GM20431 (cell line): ENCODE measurements around the gene SLC6A19.
"Not testable (repeated sequence)": the region's sequence is repeated elsewhere in the genome, so short reads cannot be mapped to it uniquely, and the experiment has no call there.

Experiments
- in situ Hi-C: fragments of 300-500 bp; cut with MseI, MboI; formaldehyde crosslinking; loops from one replicate; pipeline ENCODE4 v1.15.0; 2020; ENCODE audit warnings: low sequenced_read_pairs; ENCODE audit not compliant: unreplicated experiment

SLC6A19 gene

GRCh38 chr5:1201327-1202025, at the start of gene SLC6A19:
TSS of gene SLC6A19 (plus strand) at chr5:1201595. CDS start at chr5:1201651, 56 bp downstream.
- in situ Hi-C loops = no loop called here

DNA sequence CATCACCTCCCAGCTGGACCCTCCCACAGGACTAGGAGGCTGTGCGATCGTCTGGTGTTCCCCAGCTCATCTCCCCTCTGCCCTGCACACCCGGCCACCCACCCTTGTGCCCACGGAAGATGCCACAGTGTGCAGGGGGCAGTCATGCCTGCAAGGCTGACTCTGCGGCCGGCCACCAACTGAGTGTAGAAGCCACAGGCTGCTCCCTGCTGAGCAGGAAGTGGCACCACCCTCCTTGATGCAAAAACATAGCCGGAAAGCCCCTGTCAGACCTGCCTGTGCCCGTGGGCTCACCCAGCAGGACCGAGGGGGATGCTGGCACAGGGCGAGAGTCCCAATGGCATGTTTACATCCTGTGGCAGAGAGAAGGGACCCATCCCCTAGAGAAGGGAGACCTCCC, 49.2 kb upstream of the SLC6A19 start:
- in situ Hi-C loops = no loop called here

- in situ Hi-C loops = no loop called here
These were observed 48.6 kb upstream of the SLC6A19 start for GRCh38 chr5:1152771-1153282.

DNA sequence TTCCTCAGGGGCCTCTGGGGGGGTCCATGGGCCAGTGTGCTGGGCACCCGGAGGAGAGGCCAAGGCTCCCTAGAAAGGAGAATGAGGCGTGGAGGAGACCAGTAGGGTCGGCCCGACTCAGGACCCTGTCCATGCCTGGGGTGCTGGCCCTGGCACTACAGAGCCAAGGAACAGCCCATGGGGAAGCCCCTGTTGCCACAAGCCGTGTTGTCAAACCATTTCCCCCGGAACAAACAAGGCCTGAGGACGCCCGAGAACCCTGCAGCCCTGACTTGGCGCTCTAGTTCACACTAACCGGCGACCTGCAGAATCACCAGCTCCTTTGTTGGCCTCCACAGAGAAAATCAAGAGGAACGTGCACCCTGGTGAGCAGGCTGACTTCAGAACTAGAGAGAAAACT, 48.0 kb upstream of the SLC6A19 start:
- in situ Hi-C loops = no loop called here

DNA sequence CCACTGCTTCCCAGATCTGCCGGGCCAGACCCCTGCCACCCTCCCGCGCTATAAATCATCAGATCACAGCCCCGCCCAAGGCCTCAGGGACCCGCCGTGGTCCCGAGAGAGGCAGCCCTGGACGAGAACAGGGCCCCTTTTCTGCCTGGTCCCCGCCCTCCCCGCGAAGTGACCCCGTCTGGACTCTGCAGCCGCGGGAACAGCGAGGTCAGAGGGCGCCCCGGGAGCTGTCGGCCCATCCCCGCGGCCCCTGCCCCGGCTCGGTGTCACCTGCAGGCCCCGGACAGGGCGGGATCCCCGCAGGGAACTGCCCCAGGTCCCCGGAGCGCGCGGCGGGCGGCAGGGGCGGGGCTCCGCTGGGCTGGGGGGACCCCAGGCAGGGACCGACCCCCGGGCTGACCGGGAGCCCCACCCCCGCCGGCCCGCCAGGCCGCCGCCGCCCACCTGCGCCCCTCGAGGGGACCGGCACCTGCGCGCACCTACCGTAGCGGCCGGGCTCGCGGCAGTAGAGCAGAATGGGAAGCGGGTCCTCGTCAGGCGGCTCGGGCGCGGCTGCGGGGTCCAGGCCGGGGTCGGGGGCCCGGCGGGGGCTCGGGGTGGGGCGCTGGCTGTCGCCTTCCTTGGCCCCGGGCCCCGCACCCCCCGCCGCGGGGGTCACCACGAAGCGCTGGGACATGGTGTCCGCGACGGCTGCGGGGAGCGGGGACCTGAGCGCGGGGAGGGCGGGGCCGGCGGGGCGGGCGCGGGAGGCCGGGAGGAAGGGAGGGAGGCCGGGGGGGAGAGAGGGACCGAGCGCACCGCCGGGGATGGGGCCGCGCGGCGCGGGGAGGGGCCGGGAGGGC, 46.0 kb upstream of the SLC6A19 start:
- in situ Hi-C loops = no loop called here

DNA sequence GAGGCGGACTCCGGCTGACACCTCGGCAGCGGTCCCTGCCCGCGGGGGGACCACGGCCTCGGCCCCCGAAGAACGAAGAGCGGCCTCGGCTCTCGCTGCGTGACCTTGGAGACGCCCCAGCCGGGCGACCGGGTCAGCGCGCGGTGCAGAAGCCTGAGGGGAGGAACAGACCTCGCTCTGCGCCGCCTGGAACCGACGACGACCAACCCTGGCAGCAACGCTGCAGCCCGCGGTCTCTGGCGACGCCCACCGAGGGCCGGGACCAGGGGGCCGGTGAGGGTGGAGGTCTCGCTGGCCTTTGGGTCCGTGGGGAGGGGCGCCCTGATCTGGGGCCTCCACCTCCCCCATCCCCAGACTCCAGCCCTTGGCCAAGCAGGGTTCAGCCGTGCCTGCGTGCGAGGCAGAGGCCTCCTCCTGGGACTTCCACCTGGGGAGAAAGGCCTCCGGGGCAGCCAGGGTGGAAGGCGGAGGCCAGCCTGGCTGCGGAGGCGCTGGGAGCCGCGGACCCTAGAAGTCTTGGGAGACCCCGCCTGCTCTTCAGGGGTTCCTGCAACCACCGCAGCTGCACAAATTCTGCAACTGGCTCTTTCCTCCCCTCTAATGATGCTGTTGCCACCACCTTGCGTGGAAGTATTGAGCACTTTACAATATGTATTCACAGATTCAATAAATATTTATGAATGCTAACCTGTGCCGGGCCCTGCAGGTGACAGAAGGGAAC, 45.2 kb upstream of the SLC6A19 start:
- in situ Hi-C loops = no loop called here

GRCh38 chr5:1156754-1157460, 44.5 kb upstream of the SLC6A19 start:
- in situ Hi-C loops = no loop called here

DNA sequence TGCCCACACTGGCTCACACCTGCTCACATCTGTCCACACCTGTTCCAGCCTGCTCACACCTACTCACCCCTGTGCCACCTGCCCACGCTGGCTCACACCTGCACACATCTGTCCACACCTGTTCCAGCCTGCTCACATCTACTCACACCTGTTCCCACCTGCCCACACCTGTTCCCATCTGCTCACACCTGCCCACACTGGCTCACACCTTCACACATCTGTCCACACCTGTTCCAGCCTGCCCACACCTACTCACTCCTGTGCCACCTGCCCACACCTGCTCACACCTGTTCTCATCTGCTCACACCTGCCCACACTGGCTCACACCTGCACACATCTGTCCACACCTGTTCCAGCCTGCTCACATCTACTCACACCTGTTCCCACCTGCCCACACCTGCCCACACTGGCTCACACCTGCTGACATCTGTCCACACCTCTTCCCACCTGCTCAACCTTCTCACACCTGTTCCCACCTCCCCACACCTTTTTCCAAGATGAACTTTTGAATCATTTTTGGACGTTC, 43.9 kb upstream of the SLC6A19 start:
- in situ Hi-C loops = not testable (repeated sequence)

DNA sequence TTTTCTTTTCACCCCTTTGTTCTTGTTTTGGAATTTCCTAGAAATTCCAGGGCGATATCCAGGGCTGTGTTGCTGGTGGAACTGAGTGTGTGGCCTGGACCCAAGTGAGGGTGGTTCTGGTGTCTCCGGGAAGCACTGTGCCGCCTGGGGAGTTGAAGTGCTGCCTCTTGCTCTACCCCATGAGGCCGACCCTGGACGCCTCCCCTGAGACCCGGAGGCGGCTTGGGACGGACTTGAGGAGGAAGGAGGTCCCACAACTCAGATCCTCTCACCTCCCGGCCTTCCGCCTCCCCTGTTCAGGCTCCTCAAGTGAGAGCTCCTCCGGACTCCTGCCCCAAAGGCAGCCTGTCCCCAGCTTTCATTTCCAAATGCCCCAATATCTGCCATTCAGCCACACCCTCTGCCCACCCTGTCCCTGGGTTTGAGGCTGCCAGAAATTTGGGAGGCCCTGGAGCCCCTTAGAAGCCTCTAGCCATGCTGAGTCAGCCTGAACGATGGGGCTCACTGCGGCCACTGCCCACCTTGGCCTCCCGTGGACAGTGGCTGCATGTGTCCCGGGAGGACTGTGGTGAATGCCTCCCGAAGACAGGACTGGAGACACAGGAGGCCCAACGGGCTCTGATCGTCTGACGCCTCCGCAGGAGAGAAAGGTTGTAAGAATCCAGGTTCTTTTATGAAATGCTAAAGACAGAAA, 42.6 kb upstream of the SLC6A19 start:
- in situ Hi-C loops = no loop called here

- in situ Hi-C loops = no loop called here
These were observed 42.1 kb upstream of the SLC6A19 start for GRCh38 chr5:1159341-1159675.

- in situ Hi-C loops = no loop called here
These were observed 41.5 kb upstream of the SLC6A19 start for GRCh38 chr5:1159774-1160406.

DNA sequence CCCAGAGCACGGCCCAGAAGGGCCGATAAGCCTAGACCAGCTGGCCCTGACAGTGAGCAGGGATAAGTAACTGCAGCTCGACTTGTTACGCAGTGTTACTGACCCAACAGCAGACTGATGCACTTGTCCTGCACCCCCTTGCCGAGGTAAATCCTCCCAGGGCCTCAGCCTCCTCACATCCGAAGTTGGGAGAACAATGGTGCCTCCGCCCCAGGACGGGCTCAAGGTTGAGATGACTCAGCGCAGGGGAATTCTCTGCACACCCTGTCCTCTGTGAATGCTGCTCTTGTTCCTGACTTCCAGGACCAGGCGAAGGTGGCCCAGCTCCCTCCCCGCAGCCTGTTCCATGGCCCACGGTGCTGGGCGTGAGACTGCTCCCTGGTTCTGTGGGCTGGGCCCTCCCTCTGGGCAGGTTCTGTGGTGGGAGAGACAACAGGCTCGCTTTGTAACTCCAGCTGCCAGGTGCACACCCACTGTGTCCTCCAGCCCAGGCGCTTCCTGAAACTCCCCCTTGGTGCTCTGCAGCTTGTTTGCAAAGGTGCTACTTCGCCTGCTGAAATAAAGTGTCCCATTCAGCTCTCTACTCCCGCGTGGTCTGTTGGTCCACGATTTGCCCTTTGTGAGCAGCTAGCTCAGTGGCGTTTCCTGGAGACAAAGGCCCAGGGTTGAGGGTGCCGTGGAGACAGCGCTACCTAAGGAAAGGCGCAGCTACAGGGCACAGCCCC, 40.1 kb upstream of the SLC6A19 start:
- in situ Hi-C loops = no loop called here

GRCh38 chr5:1161833-1162229, 39.6 kb upstream of the SLC6A19 start:
- in situ Hi-C loops = no loop called here

DNA sequence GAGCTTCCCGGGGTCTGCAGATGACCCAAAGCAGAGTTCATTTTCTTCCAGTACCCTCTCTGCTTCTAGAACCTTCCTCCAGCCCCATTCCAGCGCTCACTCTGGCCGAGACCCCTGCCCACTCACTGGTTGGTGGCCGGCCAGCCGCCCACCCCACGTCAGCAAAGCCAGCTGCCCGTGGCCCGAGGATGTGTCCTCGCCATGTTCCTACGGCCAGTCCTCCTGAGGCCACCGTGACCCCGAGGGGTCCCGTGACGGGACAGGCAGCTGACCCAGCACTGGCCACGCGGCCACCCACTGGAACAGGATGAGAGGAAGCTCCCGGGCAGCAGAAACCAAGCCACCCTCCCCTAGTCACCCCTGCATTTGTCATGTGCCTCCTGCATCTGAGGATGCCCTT, 39.1 kb upstream of the SLC6A19 start:
- in situ Hi-C loops = no loop called here

DNA sequence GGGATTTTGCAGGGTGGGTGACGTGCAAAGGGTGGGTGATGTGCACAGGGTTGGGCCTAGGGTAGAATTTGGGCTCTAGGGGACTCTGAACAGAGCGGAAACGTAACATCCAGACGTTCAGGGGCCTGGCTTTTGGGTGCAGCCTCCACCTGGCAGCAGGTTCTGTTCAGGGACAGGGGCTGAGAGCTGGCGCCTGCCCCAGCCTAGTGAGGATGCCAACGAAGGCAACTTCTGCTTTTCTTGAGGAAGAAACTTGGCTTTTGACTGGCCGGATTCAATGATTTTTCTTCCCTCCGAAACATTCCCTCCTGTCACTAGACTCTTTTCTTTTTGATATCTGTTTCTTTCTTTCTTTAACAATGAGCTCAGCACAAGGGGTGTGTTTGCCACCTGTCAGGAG, 38.6 kb upstream of the SLC6A19 start:
- in situ Hi-C loops = no loop called here

DNA sequence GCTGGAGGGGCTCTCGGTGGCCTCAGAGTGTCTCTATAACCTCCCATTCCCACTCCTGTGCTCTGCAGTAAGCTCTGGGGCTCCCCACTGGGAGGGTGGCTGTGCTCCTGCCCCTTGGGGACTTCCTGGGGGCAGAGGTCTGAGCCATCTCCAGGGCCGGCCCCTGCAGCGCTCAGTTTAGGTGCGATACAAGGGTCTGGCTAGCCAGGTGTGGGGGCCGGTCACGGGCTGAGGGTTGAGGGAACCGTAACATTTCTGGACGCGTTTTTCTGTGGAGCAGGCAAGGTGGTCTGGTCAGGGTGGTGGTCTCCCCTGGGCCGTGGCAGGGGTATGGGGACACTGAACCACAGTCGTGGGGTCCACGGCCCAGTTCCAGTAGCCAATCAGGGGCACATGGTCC, 38.0 kb upstream of the SLC6A19 start:
- in situ Hi-C loops = no loop called here

DNA sequence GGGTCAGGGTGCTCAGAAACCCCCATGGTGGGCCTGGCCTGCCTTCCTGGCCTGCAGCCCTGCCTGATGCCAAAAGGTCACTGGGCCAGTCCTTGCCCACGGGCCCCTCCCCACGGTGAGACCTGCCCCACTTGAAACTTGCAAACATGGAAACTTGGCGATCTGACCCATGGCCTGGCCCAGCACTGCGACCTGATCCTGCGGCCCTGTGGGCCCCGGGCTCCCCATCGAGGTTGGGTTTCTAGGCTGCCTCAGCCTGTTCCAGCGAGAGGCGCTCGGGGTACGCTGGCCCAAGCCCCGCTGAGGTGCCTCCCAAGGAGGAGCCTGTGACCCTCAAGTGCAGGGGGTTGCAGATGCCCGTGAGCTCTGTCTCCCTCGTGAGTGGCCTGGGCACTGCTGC, 37.5 kb upstream of the SLC6A19 start:
- in situ Hi-C loops = no loop called here
